ENCODE results near the gene SLC20A1. TPM values are rescaled to one million over a fixed set of nuclear protein-coding genes. Genes with fewer than 3 reads are reported as not detected.

The SLC20A1 gene
- total RNA-seq, 1 donor from 2014 or later, result 63.9 TPM

DNA sequence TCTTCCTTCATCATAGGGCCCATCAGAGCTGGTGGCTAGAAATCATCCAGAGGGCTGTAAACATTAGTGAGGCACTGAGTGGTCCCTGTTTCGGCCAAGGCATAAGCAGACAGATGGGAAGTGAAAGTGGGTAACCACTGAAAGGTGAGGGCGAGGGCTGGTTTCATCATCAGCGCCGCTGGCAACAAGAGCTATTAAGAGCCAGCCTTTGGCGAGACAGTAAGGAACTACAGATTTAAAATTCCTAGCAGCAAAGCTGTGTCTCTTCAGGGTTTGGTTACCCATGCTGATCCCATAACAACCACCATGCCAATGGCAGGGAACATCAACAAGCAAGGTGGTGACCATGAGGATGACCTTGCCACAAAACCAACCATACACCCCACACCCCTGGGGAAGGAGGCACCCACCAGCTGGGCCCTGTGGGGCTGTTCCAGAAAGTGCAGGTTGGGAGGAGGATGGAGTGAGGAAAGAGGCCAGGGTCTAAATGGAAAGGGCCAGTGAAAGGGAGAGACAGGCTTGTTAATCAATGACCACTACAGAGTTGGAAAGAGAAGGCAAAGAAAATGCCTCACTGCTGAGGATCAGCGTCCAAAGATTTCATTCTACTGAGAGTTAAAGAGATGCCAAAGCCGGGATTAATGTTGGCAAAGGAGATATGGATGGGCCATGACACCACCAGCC is 9.0 kb upstream of the SLC20A1 start:
- Mint-ChIP-seq H3K27ac (no peak overlapping the region), H3K4me1 (ENCODE audit: unreplicated experiment) (peaks cover 3% of the 10 kb centered on the region), H3K9me3 (no peaks in the 10 kb centered on the region), H3K4me3 (no peak overlapping the region), H3K36me3 (no peaks in the 10 kb centered on the region), H3K27me3 (peaks cover 11% of the 10 kb centered on the region)
- no peak for DNase-seq (ENCODE audit: extremely low spot score, unreplicated experiment)
- TF ChIP-seq, protein P1, sequence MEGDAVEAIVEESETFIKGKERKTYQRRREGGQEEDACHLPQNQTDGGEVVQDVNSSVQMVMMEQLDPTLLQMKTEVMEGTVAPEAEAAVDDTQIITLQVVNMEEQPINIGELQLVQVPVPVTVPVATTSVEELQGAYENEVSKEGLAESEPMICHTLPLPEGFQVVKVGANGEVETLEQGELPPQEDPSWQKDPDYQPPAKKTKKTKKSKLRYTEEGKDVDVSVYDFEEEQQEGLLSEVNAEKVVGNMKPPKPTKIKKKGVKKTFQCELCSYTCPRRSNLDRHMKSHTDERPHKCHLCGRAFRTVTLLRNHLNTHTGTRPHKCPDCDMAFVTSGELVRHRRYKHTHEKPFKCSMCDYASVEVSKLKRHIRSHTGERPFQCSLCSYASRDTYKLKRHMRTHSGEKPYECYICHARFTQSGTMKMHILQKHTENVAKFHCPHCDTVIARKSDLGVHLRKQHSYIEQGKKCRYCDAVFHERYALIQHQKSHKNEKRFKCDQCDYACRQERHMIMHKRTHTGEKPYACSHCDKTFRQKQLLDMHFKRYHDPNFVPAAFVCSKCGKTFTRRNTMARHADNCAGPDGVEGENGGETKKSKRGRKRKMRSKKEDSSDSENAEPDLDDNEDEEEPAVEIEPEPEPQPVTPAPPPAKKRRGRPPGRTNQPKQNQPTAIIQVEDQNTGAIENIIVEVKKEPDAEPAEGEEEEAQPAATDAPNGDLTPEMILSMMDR (conservative IDR thresholded peaks at IDR 0.05), result no peak

DNA sequence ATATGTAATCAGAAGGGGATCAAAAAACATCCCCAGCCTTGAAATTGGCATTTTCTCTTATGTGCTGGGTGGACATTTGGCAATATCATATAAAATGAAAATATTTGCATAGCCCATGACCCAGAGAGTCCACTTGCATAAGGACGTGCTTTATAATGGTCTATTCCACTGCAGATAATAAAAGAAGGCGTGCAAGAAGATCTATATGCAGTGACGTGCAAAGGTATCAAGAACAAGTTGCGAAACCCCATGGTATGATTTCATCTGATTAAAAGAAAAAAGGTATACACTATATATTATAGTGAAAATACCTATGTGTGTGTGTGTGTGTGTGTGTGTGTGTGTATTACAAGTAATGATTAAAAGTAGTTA is 8.5 kb upstream of the SLC20A1 start:
- no peaks in the 10 kb centered on the region for H3K36me3 Mint-ChIP-seq

DNA sequence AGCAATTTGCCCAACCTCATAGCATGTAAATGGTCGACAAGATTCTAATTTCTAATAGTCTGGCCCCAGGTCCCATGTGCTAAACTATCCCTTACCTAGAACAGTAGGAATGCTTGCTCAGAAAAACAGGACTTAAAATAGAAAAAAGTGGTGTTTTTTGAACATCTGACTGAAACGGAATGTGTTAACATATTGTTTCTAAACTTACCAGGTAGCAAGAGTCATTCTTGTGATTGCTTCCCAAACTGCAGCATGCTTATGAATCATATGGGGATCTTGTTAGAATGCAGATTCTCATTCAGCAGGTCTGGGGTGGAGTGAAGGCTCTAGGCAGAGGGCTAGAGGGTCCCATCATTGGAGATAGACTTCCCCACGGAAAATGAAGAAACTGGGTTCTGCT is 5.8 kb upstream of the SLC20A1 start:
- H3K36me3 Mint-ChIP-seq, result no peaks in the 10 kb centered on the region
- H3K9me3 Mint-ChIP-seq, result no peaks in the 10 kb centered on the region
- peaks cover 5% of the 10 kb centered on the region for H3K4me1 Mint-ChIP-seq (ENCODE audit: unreplicated experiment)
- TF ChIP-seq, protein P1 (conservative IDR thresholded peaks at IDR 0.05), result no peak
- H3K27me3 Mint-ChIP-seq, result peaks cover 22% of the 10 kb centered on the region
- DNase-seq (ENCODE audit: extremely low spot score, unreplicated experiment), result no peak
- H3K4me3 Mint-ChIP-seq, result no peak overlapping the region
- H3K27ac Mint-ChIP-seq, result no peak overlapping the region

More for the DNA sequence above, 8.5 kb upstream of the SLC20A1 start:
- peaks cover 11% of the 10 kb centered on the region for H3K27me3 Mint-ChIP-seq
- no peak overlapping the region for H3K4me3 Mint-ChIP-seq
- H3K4me1 Mint-ChIP-seq (ENCODE audit: unreplicated experiment), result no peaks in the 10 kb centered on the region
- TF ChIP-seq, protein P1 (conservative IDR thresholded peaks at IDR 0.05), result no peak
- H3K27ac Mint-ChIP-seq, result no peak overlapping the region
- no peaks in the 10 kb centered on the region for H3K9me3 Mint-ChIP-seq
- no peak for DNase-seq (ENCODE audit: extremely low spot score, unreplicated experiment)

DNA sequence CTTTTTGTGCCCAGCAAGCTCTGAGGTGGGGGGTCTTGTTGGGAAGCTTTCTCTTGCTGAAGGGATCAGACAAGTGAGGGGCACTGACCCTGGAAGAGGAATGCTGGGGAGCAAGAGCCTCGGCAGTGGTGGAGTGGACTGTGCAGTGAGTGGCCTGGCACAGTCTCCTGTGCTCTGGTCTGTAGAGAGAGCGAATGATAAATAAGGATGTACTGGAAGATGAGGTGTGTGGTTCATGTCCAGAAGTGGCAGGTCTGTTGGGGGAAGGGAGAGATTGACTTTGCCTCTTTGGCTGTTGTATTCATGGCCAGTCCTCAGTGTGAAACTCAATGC is 5.3 kb upstream of the SLC20A1 start:
- H3K36me3 Mint-ChIP-seq, result no peaks in the 10 kb centered on the region
- no peaks in the 10 kb centered on the region for H3K9me3 Mint-ChIP-seq
- no peak overlapping the region for H3K27ac Mint-ChIP-seq
- H3K27me3 Mint-ChIP-seq, result peaks cover 23% of the 10 kb centered on the region
- TF ChIP-seq, protein P1 (conservative IDR thresholded peaks at IDR 0.05), result no peak
- H3K4me3 Mint-ChIP-seq, result no peak overlapping the region
- H3K4me1 Mint-ChIP-seq (ENCODE audit: unreplicated experiment), result peaks cover 6% of the 10 kb centered on the region
- no peak for DNase-seq (ENCODE audit: extremely low spot score, unreplicated experiment)

DNA sequence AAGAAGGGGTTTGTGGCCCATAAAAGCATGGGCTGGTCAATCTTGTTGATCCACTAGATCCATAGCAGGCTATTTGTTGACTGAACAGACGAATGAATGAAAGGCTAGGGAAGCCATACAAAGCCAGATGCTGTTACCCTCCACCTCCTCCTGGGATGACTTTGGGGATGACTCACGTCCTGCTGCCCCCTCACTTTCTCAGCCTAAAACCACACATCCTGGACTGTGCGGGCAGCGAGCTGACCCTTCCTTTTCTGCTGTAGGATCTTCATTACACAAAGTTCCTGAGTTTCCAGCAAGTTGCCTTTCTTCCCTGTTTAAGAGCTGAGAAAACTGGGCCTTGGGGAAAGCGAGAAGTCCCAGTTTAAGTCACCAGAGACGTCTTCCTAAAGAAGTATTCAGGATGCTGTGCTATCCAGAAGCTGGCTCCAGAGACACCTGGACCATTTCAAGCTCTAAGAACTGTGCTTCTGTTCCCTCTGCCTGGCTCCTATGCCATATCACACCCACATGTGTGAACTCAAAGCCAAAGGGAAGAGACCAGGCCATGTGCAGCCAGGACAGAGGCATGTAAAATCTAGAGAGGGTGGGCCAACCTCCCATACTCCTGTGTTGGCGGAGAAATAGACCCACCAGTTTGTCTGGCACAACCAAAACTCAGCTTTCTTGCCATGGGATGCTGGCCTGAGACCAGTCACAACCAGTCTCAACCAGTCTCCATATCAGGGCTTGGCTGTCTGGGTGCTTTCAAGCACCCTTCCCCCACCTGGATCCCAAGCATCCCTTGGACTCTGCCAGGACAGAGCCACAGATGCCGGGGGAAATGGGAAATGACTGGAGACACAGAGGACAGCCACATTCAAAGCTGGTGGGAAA is 4.7 kb upstream of the SLC20A1 start:
- H3K27ac Mint-ChIP-seq, result no peak overlapping the region
- H3K36me3 Mint-ChIP-seq, result no peaks in the 10 kb centered on the region
- peaks cover 17% of the 10 kb centered on the region for H3K27me3 Mint-ChIP-seq
- H3K4me3 Mint-ChIP-seq, result no peak overlapping the region
- no peak for DNase-seq (ENCODE audit: extremely low spot score, unreplicated experiment)
- H3K9me3 Mint-ChIP-seq, result no peaks in the 10 kb centered on the region
- TF ChIP-seq, protein P1 (conservative IDR thresholded peaks at IDR 0.05), result no peak
- H3K4me1 Mint-ChIP-seq (ENCODE audit: unreplicated experiment), result peaks cover 6% of the 10 kb centered on the region
